AG04449 (cell line): ENCODE measurements around the gene POP7.
"Not testable (repeated sequence)": the region's sequence is repeated elsewhere in the genome, so short reads cannot be mapped to it uniquely, and the experiment has no call there.

Experiments
- CTCF ChIA-PET: fragments of 350-600 bp; formaldehyde crosslinking; extraction: SDS; loops from one replicate; lab custom pipeline; 2021; ENCODE audit warnings: antibody characterized with exemption; lab: Yijun Ruan, JAX
- POLR2A ChIA-PET: fragments of 400-600, 350-600 bp; formaldehyde crosslinking; extraction: SDS; loops from one replicate; lab custom pipeline; 2020; ENCODE audit warnings: antibody characterized with exemption, inconsistent platforms; lab: Yijun Ruan, JAX
- DNase-seq: peaks from one replicate; pipeline ENCODE4 v3.0.0-alpha.2; 2010; ENCODE audit warnings: low read depth, low spot score
- H3K4me3 ChIP-seq: 2 replicates; pipeline ENCODE4 v1.5.1; 2011; ENCODE audit warnings: low read depth, mild to moderate bottlenecking, control low read depth, low read length
- TF ChIP-seq, protein P1 (sequence below): IDR thresholded peaks from one replicate; pipeline ENCODE4 v1.5.1; 2011; ENCODE audit warnings: mild to moderate bottlenecking, moderate library complexity, low read length, control low read depth, inconsistent platforms; ENCODE audit not compliant: insufficient read depth; ENCODE audit errors: missing control alignments

The POP7 gene

DNA sequence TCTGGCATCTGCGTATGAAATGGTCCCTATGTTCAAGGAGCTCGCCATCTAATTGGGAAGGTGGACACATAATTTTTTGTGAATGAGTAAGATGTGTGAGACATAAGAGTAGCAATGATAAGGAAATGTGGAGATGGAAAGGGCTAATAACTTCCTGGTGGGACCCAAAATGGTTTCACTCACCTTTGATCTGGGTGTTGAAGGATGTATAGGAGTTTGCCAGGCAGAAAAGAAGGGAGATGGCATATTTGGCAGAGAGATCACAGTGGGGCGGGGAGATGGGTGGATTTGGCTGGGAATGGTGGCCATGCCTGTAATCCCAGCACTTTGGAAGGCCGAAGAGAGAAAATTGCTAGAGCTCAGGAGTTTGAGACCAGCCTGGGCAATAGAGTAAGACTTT, 4.5 kb downstream of the POP7 start:
- no peak for DNase-seq
- TF ChIP-seq, protein P1, sequence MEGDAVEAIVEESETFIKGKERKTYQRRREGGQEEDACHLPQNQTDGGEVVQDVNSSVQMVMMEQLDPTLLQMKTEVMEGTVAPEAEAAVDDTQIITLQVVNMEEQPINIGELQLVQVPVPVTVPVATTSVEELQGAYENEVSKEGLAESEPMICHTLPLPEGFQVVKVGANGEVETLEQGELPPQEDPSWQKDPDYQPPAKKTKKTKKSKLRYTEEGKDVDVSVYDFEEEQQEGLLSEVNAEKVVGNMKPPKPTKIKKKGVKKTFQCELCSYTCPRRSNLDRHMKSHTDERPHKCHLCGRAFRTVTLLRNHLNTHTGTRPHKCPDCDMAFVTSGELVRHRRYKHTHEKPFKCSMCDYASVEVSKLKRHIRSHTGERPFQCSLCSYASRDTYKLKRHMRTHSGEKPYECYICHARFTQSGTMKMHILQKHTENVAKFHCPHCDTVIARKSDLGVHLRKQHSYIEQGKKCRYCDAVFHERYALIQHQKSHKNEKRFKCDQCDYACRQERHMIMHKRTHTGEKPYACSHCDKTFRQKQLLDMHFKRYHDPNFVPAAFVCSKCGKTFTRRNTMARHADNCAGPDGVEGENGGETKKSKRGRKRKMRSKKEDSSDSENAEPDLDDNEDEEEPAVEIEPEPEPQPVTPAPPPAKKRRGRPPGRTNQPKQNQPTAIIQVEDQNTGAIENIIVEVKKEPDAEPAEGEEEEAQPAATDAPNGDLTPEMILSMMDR: no peak
- no peak overlapping the region for H3K4me3 ChIP-seq
- ChIA-PET POLR2A (no interaction called here), CTCF (interaction anchor here (1.7 to 14.6 kb wide), 3 partner anchors 10 to 140 kb away, joined by 3 to 330 read pairs (median 9); partner anchors contain the start of genes EPO and SLC12A9)

DNA sequence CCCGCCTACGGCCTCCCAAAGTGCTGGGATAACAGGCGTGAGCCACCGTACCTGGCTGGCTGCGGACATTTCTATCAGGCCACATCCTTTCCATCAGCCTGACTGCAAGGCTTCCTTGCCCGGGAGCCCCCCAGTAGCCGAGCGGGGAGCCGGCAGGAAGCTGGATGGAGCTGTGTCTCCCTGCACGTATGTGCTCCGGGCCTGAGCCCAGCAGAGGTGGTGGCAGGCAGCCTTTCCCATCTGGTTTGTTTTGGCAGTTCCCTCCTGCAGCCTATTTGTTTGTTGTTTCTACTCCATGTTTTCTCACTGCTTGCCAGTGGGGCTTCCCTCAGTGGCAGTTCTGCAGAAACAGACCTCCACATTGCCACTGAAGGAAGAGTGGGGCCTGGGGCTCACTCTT, 5.4 kb downstream of the POP7 start:
- CTCF ChIA-PET: interaction anchor here (1.7 to 14.6 kb wide), 3 partner anchors 9 to 139 kb away, joined by 3 to 330 read pairs (median 9); partner anchors contain the start of genes EPO and SLC12A9
- no peak for DNase-seq
- POLR2A ChIA-PET: interaction anchor here (0.6 kb wide), 1 partner anchor 9 kb away, joined by 3 read pairs; the partner anchor contains the start of gene EPO
- TF ChIP-seq, protein P1: no peak
- H3K4me3 ChIP-seq: no peak overlapping the region

DNA sequence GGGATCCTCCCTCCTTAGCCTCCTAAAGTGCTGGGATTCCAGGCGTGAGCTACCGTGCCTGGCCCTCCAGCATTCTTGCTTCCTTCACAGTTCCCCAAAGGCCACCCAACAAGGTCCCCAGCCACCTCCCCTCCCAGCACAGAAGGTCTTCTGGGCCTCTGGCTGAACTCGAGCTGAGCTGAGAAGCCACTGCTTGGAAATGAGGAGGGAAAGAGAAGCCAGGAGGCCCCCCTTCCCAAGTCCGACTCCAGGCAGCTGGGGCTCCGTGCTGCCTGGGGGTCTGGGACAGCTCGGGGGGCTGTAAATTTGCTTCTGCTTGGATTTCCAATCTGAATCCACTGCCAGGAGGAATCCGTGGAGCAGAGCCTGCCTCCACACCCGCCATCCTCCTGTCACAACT, 8.8 kb downstream of the POP7 start:
- CTCF ChIA-PET: interaction anchor here (3.0 to 4.8 kb wide), 3 partner anchors 9 to 137 kb away, joined by 12 to 35 read pairs (median 15); partner anchors contain the start of genes POP7 and SLC12A9
- TF ChIP-seq, protein P1: no peak
- POLR2A ChIA-PET: no interaction called here
- H3K4me3 ChIP-seq: no peak overlapping the region
- DNase-seq: no peak

DNA sequence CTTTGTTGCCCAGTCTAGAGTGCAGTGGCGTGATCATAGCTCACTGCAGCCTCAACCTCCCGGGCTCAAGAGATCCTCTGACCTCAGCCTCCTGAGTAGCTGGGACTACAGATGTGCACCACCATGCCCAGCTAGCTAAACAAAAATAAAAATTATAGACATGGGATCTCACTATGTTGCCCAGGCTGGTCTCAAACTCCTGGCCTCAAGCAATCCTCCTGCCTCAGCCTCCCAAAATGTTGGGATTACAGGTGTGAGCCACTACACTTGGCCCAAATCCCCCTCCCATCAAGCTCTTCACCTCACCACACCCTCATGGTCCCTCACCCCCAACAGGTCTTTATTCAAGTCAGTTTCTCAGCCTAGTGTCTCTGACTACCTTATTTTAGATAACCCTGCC, 11.2 kb downstream of the POP7 start:
- DNase-seq, POLR2A ChIA-PET, H3K4me3 ChIP-seq: not testable (repeated sequence)
- CTCF ChIA-PET: interaction anchor here (1.0 to 4.8 kb wide), 3 partner anchors 8 to 134 kb away, joined by 5 to 35 read pairs (median 15); partner anchors contain the start of genes POP7 and SLC12A9

DNA sequence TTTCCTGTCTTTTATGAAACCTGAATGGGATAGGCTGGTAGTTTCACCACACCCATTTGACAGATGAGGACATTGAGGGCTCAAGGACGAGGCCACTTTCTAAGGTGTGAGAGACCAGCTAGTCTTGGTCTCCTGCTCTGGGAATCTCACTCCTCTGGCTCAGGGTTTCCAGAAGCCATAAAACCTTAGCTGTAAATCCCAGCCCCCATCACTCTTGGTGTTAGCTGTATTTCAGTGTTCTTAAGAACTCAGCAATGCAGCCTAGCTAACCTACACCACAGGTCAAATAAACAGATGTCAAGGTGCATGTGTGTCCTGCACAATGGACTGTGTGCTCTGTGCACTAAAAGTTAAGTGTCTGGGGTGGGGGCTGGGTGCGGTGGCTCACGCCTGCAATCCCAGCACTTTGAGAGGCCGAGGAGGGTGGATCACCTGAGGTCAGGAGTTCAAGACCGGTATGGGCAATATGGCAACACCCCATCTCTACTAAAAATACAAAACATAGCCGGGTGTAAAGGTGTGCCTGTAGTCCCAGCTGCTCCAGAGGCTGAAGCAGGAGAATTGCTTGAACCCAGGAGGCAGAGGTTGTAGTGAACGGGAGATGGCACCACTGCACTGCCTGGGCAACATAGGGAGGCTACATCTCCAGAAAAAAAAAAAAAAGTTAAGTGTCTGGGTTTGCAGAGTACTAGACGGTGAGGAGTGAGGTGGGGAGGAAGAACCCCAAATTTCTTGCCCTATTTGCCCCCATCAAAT, 13.8 kb downstream of the POP7 start:
- DNase-seq: no peak
- CTCF ChIA-PET: interaction anchor here (0.8 to 6.9 kb wide), 17 partner anchors 8 to 339 kb away, joined by 3 to 116 read pairs (median 4); partner anchors contain the start of genes POP7 and SLC12A9
- POLR2A ChIA-PET: interaction anchor here (0.7 kb wide), 1 partner anchor 8 kb away, joined by 3 read pairs; no protein-coding TSS in a partner anchor
- no peak overlapping the region for H3K4me3 ChIP-seq
- TF ChIP-seq, protein P1: peak; percentile 47

DNA sequence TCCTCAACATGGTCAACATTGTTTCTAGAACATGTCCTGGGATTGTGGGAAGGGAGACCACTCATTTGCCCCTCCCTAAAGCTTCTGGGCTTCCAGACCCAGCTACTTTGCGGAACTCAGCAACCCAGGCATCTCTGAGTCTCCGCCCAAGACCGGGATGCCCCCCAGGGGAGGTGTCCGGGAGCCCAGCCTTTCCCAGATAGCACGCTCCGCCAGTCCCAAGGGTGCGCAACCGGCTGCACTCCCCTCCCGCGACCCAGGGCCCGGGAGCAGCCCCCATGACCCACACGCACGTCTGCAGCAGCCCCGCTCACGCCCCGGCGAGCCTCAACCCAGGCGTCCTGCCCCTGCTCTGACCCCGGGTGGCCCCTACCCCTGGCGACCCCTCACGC, 14.4 kb downstream of the POP7 start, which contains the start of gene EPO:
Gene EPO, plus strand, starts transcription at position 190 of the 392 bp plus-strand sequence. CDS start 513 bp downstream, outside the sequence.
- no peak for DNase-seq
- TF ChIP-seq, protein P1: no peak
- ChIA-PET CTCF (interaction anchor here (0.8 to 6.9 kb wide), 16 partner anchors 9 to 338 kb away, joined by 3 to 116 read pairs (median 4); partner anchors contain the start of genes POP7 and SLC12A9), POLR2A (interaction anchor here (0.7 kb wide), 1 partner anchor 9 kb away, joined by 3 read pairs; no protein-coding TSS in a partner anchor)
- peak within 1 kb of the TSS; percentile 23 for H3K4me3 ChIP-seq
